Erythroblast (primary cell): ENCODE measurements around the gene DYDC1.

Source experiments
- GATA1 ChIP-seq: IDR thresholded peaks from 2 replicates; pipeline ENCODE4 v1.6.1; 2011; ENCODE audit warnings: low read depth, mild to moderate bottlenecking, control low read depth, low read length, moderate library complexity
- POLR2A ChIP-seq: IDR thresholded peaks from 2 replicates; pipeline ENCODE4 v1.6.1; 2011; ENCODE audit warnings: mild to moderate bottlenecking, low read length

DNA sequence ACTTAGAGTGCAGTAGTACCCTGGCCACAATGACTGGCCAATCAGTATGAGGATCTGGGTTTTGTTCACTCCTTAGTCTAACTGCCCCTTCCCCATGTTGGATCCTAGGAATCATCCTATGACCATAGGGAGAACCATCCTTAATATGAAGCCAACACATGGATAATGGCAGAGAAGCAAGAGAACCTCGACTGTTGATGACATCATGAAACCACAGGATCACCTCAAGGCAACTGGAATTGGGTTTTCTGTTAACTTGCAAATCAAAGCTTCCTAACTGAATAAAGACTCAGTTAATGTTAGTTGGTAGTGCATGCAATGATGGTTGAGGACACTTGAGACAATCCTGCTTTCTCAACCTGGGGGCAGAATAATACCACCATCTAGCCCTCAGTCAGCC lies 48.5 kb upstream of the DYDC1 start:
- TF ChIP-seq POLR2A (no peak), GATA1 (no peak)
